ENCODE measurements around the gene SCAMP5.

The SCAMP5 gene

GRCh38 chr15:74988007-74988800 is 7.2 kb upstream of the SCAMP5 start:
- TF ChIP-seq CTCF (IDR thresholded peaks at IDR 0.05) = no peak
- H3K4me1 ChIP-seq = no peaks in the 10 kb centered on the region
- no peak overlapping the region for H3K4me3 ChIP-seq
- H3K9me3 ChIP-seq = no peaks in the 10 kb centered on the region
- H3K27me3 ChIP-seq = peaks cover 0 to 14% of the 10 kb centered on the region in 2 donors
- no peak overlapping the region for H3K27ac ChIP-seq
- no peak for DNase-seq
- no peaks in the 10 kb centered on the region for H3K36me3 ChIP-seq
- intact Hi-C loops (cut with DNase I; ENCODE audit: low total_unique reads) = no loop called here

DNA sequence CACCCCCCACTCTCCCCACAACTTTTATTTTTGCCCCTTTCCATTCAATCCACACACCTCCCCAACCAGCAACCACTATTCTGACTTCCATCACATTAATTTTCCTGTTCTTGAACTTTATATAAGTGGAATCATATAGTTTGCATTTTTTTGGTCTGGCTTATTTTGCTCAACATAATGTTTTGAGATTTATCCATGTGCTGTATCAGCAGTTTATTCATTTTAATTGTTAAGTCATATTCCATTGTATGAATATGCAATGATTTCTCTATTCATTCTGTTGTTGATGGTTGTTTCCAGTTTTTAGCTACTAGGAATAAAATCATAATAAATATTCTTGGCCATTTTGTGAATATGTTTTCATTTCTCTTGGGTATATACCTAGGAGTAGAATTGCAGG is 5.8 kb upstream of the SCAMP5 start:
- Histone ChIP-seq H3K27me3 (peaks cover 0 to 10% of the 10 kb centered on the region in 2 donors), H3K36me3 (no peaks in the 10 kb centered on the region), H3K4me1 (no peaks in the 10 kb centered on the region), H3K4me3 (no peak overlapping the region), H3K9me3 (no peaks in the 10 kb centered on the region), H3K27ac (no peak overlapping the region)
- DNase-seq = no peak
- intact Hi-C loops (cut with DNase I; ENCODE audit: low total_unique reads) = no loop called here
- TF ChIP-seq CTCF (IDR thresholded peaks at IDR 0.05) = no peak

DNA sequence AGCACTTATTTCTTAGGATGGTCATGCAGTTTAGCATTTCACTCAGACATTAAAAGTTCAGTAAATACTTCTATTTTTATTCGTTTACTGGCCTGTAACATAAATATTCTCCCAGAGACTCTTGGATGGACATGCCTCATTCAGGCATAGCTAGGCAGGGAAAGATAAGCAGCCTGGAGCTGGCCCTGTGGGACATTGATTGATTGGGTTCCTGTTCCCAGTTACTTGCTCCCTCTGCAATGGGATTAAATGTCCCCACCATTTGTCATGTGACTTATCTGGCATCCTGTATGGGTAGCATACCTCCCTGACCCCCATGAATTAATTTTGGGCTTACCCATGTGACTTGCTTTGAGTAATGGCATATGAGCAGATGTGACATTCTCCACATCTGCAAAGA is 2.7 kb upstream of the SCAMP5 start:
- H3K4me3 ChIP-seq = no peak overlapping the region
- DNase-seq = no peak
- H3K4me1 ChIP-seq = peaks cover 0 to 16% (median 13%) of the 10 kb centered on the region in 4 donors
- no peaks in the 10 kb centered on the region for H3K9me3 ChIP-seq
- H3K27me3 ChIP-seq = peaks cover 3 to 23% of the 10 kb centered on the region in 2 donors
- intact Hi-C loops (cut with DNase I; ENCODE audit: low total_unique reads) = no loop called here
- H3K27ac ChIP-seq = no peak overlapping the region
- no peak for TF ChIP-seq CTCF (IDR thresholded peaks at IDR 0.05)
- H3K36me3 ChIP-seq = no peaks in the 10 kb centered on the region

DNA sequence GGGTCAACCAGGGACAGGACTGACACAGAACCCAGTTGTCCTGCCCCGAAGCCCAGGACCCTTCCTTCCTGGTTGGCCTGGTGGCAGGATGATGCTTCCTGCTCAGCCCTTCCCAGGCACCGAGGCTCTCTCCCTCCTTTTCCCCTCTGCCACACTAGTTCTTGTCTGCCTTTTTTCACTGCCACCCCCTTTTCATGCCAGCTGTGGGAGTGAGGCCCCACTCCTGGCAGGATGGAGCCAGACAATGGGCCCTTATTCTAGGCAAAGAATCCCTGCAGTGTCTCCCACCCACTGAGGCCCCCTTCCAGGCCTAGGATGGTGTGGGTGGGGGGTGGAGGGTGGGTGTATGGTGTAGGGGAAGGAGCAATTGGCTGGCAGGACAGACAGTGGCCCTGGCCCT is 1.1 kb upstream of the SCAMP5 start:
- Histone ChIP-seq H3K27ac (no peak overlapping the region), H3K9me3 (no peaks in the 10 kb centered on the region), H3K4me1 (peaks cover 0 to 16% (median 13%) of the 10 kb centered on the region in 4 donors), H3K27me3 (peaks cover 3 to 38% of the 10 kb centered on the region in 2 donors), H3K4me3 (no peak overlapping the region), H3K36me3 (no peaks in the 10 kb centered on the region)
- DNase-seq = no peak
- no peak for TF ChIP-seq CTCF (IDR thresholded peaks at IDR 0.05)
- intact Hi-C loops (cut with DNase I; ENCODE audit: low total_unique reads) = no loop called here

DNA sequence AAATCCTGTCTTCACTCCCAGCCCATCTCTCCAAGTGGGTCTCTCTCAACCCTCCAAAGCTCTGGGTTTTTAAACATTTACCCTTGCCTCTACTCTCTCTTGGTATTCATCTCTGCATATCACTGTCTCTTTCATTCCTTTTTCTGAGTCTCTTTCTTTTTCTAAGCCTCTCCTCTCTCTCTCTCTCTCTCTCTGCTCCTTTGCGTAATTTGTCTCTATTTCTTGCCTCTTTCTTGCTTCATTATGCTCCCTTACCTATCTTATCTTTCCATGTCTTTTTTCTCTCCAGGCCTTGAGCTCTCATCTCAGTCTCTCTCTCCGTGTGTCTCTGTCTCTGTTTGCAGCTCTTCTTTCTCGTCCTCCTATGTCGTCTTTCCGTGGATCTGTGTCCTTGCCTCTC is 678 bp upstream of the SCAMP5 start:
- Histone ChIP-seq H3K9me3 (no peaks in the 10 kb centered on the region), H3K36me3 (no peaks in the 10 kb centered on the region), H3K4me3 (no peak overlapping the region), H3K27ac (no peak overlapping the region), H3K27me3 (peaks cover 3 to 43% of the 10 kb centered on the region in 2 donors), H3K4me1 (peaks cover 0 to 16% (median 13%) of the 10 kb centered on the region in 4 donors)
- no peak for DNase-seq
- TF ChIP-seq CTCF (IDR thresholded peaks at IDR 0.05) = no peak
- intact Hi-C loops (cut with DNase I; ENCODE audit: low total_unique reads) = no loop called here

Data from tibial artery (tissue), 4 donors.